OCI-LY3 (cell line): ENCODE results near the gene LEFTY2.

Source experiments
- H2AFZ ChIP-seq: fragments of 200-600, 300-600 bp; shearing (Covaris generic); 2 replicates; pipeline ENCODE4 v1.6.0; 2014; ENCODE audit warnings: antibody characterized with exemption, low read depth, low read length
- H3K27ac ChIP-seq: fragments of 200-600, 300-600 bp; sonication (generic); 2 replicates; pipeline ENCODE4 v1.5.1; 2014; ENCODE audit warnings: mild to moderate bottlenecking, low read length, moderate library complexity, mixed read lengths
- H3K27me3 ChIP-seq: fragments of 200-600, 300-600 bp; sonication (generic); 2 replicates; pipeline ENCODE4 v1.6.1; 2014; ENCODE audit warnings: low read depth, low read length, mixed read lengths
- H3K36me3 ChIP-seq: fragments of 200-600, 300-600 bp; sonication (generic); replicated peaks from 2 replicates; pipeline ENCODE3; 2014; ENCODE audit warnings: low read depth, low read length, mixed read lengths
- H3K4me1 ChIP-seq: fragments of 300-600, 200-600 bp; sonication (generic); 2 replicates; pipeline ENCODE4 v1.6.1; 2014; ENCODE audit warnings: low read length, mixed read lengths
- H3K4me2 ChIP-seq: fragments of 200-600, 300-600 bp; sonication (generic); 2 replicates; pipeline ENCODE4 v1.6.1; 2014; ENCODE audit warnings: low read length, mixed read lengths
- H3K4me3 ChIP-seq: fragments of 300-600, 200-600 bp; sonication (generic); 2 replicates; pipeline ENCODE4 v1.5.1; 2014; ENCODE audit warnings: antibody characterized with exemption, mild to moderate bottlenecking, low read length, moderate library complexity
- H3K79me2 ChIP-seq: fragments of 300-600, 200-600 bp; shearing (Covaris generic); 2 replicates; pipeline ENCODE4 v1.6.1; 2014; ENCODE audit warnings: mild to moderate bottlenecking, low read length, mixed read lengths
- H3K9ac ChIP-seq: fragments of 300-600, 200-600 bp; shearing (Covaris generic); 2 replicates; pipeline ENCODE4 v1.6.0; 2014; ENCODE audit warnings: mild to moderate bottlenecking, low read length, moderate library complexity
- H3K9me3 ChIP-seq: fragments of 200-600, 300-600 bp; shearing (Covaris generic); 2 replicates; pipeline ENCODE4 v1.6.1; 2014; ENCODE audit warnings: low read length, mixed read lengths; ENCODE audit not compliant: insufficient read depth
- H4K20me1 ChIP-seq: fragments of 200-600, 300-600 bp; sonication (generic); 2 replicates; pipeline ENCODE4 v1.6.1; 2016; ENCODE audit warnings: low read length, mixed read lengths; ENCODE audit not compliant: insufficient read depth
- CTCF ChIP-seq: fragments of 200-600, 300-600 bp; sonication (generic); IDR thresholded peaks from 2 replicates; pipeline ENCODE4 v1.5.1; 2014; ENCODE audit warnings: antibody characterized with exemption, low read length, low read depth
- EZH2phosphoT487 ChIP-seq: fragments of 200-600 bp; shearing (Covaris generic); IDR thresholded peaks from 2 replicates; pipeline ENCODE4 v1.6.1; 2018; ENCODE audit warnings: antibody characterized with exemption, mixed run types, low read depth

The LEFTY2 gene

GRCh38 chr1:225923381-225923691, 17.7 kb downstream of the LEFTY2 start:
- H3K27me3 ChIP-seq, result no peaks in the 10 kb centered on the region
- H3K79me2 ChIP-seq, result peaks cover 42% of the 10 kb centered on the region
- H3K4me1 ChIP-seq, result peaks cover 41% of the 10 kb centered on the region
- H3K4me2 ChIP-seq, result peak overlapping the region; percentile 93
- H3K9me3 ChIP-seq, result no peaks in the 10 kb centered on the region
- H3K9ac ChIP-seq, result peak overlapping the region; percentile 93
- H3K27ac ChIP-seq, result peak overlapping the region; percentile 86
- H3K36me3 ChIP-seq, result peaks cover 37% of the 10 kb centered on the region
- H4K20me1 ChIP-seq, result peaks cover 20% of the 10 kb centered on the region
- H2AFZ ChIP-seq, result 0 out of 2 replicates have a peak overlapping the region, but pooled peaks have one; percentile 56
- H3K4me3 ChIP-seq, result peak overlapping the region; percentile 86
- TF ChIP-seq EZH2phosphoT487, result no peak
- TF ChIP-seq CTCF, result no peak

GRCh38 chr1:225921734-225922709, 19.0 kb downstream of the LEFTY2 start:
- H3K27me3 ChIP-seq, result no peaks in the 10 kb centered on the region
- H3K4me2 ChIP-seq, result peak overlapping the region; percentile 93
- H2AFZ ChIP-seq, result no peak overlapping the region
- no peak overlapping the region; the same call in 1 of the 2 replicates for H3K9ac ChIP-seq
- peak overlapping the region; percentile 86; the same call in 1 of the 2 replicates for H3K4me3 ChIP-seq
- H3K36me3 ChIP-seq, result peaks cover 50% of the 10 kb centered on the region
- no peak overlapping the region for H3K27ac ChIP-seq
- TF ChIP-seq EZH2phosphoT487, result no peak
- TF ChIP-seq CTCF, result no peak
- H3K9me3 ChIP-seq, result no peaks in the 10 kb centered on the region
- peaks cover 48% of the 10 kb centered on the region for H3K4me1 ChIP-seq
- H3K79me2 ChIP-seq, result peaks cover 42% of the 10 kb centered on the region
- H4K20me1 ChIP-seq, result peaks cover 20% of the 10 kb centered on the region

- Histone ChIP-seq H3K4me2 (peak overlapping the region; percentile 70), H3K4me3 (peak overlapping the region; percentile 57), H3K9me3 (no peaks in the 10 kb centered on the region), H4K20me1 (peaks cover 20% of the 10 kb centered on the region), H3K4me1 (peaks cover 45% of the 10 kb centered on the region), H3K9ac (peak overlapping the region; percentile 49), H2AFZ (no peak overlapping the region), H3K27ac (peak overlapping the region; percentile 79), H3K27me3 (no peaks in the 10 kb centered on the region), H3K36me3 (peaks cover 55% of the 10 kb centered on the region), H3K79me2 (peaks cover 42% of the 10 kb centered on the region)
- TF ChIP-seq CTCF (no peak), EZH2phosphoT487 (no peak)
These were observed 21.1 kb downstream of the LEFTY2 start for GRCh38 chr1:225919906-225920305.

- peaks cover 34% of the 10 kb centered on the region for H3K79me2 ChIP-seq
- peaks cover 55% of the 10 kb centered on the region for H3K36me3 ChIP-seq
- no peak overlapping the region for H3K4me2 ChIP-seq
These were observed 22.7 kb downstream of the LEFTY2 start for GRCh38 chr1:225918280-225918679.

More at GRCh38 chr1:225918280-225918679, 22.7 kb downstream of the LEFTY2 start:
- H3K4me3 ChIP-seq, result no peak overlapping the region
- peaks cover 20% of the 10 kb centered on the region for H4K20me1 ChIP-seq
- TF ChIP-seq CTCF (no peak), EZH2phosphoT487 (no peak)
- H2AFZ ChIP-seq, result no peak overlapping the region
- H3K4me1 ChIP-seq, result peaks cover 45% of the 10 kb centered on the region
- H3K27me3 ChIP-seq, result no peaks in the 10 kb centered on the region
- no peak overlapping the region for H3K27ac ChIP-seq
- H3K9me3 ChIP-seq, result no peaks in the 10 kb centered on the region
- no peak overlapping the region for H3K9ac ChIP-seq
